Activated T-cell treated with anti-CD3 and anti-CD28 coated beads, Interleukin-2, amount 50 U/mL, for 24 hours (primary cell): ENCODE results near the gene CLEC2D.
"Not testable (repeated sequence)": the region's sequence is repeated elsewhere in the genome, so short reads cannot be mapped to it uniquely, and the experiment has no call there.

Experiments used
- DNase-seq: peaks from one replicate; pipeline ENCODE4 v3.0.0-alpha.2; 2020
- H3K27ac Mint-ChIP-seq: 2 replicates; pipeline ENCODE4 v1.8.0; 2020; ENCODE audit warnings: mild to moderate bottlenecking, mixed read lengths
- H3K27me3 Mint-ChIP-seq: 2 replicates; pipeline ENCODE4 v1.8.0; 2020; ENCODE audit warnings: mixed read lengths
- H3K36me3 Mint-ChIP-seq: 2 replicates; pipeline ENCODE4 v1.8.0; 2020; ENCODE audit warnings: low read depth, mixed read lengths
- H3K4me1 Mint-ChIP-seq: 2 replicates; pipeline ENCODE4 v1.8.0; 2020; ENCODE audit warnings: low read depth, mixed read lengths
- H3K4me3 Mint-ChIP-seq: 2 replicates; pipeline ENCODE4 v1.8.0; 2020; ENCODE audit warnings: mild to moderate bottlenecking, moderate library complexity, mixed read lengths
- H3K9me3 Mint-ChIP-seq: 2 replicates; pipeline ENCODE4 v1.8.0; 2020; ENCODE audit warnings: mixed read lengths

Gene CLEC2D

DNA sequence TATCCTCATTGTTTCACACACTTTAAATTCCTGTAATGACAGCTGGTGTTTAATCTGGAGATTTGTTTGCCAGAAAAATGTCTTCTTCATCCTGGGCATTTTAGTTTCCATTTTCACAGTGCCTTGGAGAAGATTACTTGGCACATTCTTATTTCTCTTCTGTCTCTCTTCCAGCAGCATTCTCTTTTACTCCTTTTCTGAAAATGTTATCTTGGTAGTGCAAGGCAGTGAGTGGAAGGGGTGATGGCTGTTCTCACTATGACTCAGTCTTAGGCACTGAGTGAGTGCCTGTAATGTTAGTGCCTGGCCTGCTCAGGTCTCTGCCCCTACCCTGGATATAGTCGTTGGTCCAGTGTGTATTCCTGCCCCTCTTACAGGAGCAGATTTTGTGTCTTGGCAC, 50.3 kb downstream of the CLEC2D start:
- Mint-ChIP-seq H3K27ac (peak overlapping the region; percentile 0), H3K4me1 (peaks cover 48% of the 10 kb centered on the region), H3K9me3 (no peaks in the 10 kb centered on the region), H3K27me3 (no peaks in the 10 kb centered on the region), H3K36me3 (peaks cover 30% of the 10 kb centered on the region), H3K4me3 (no peak overlapping the region)
- no peak for DNase-seq

GRCh38 chr12:9721394-9722092, 52.0 kb downstream of the CLEC2D start:
- peaks cover 39% of the 10 kb centered on the region for H3K4me1 Mint-ChIP-seq
- H3K4me3 Mint-ChIP-seq: no peak overlapping the region
- no peaks in the 10 kb centered on the region for H3K9me3 Mint-ChIP-seq
- no peaks in the 10 kb centered on the region for H3K27me3 Mint-ChIP-seq
- peaks cover 25% of the 10 kb centered on the region for H3K36me3 Mint-ChIP-seq
- H3K27ac Mint-ChIP-seq: no peak overlapping the region
- DNase-seq: no peak

GRCh38 chr12:9724023-9724422, 54.5 kb downstream of the CLEC2D start:
- DNase-seq: no peak
- Mint-ChIP-seq H3K4me3 (no peak overlapping the region), H3K9me3 (no peaks in the 10 kb centered on the region), H3K27me3 (no peaks in the 10 kb centered on the region), H3K27ac (no peak overlapping the region), H3K4me1 (peaks cover 38% of the 10 kb centered on the region), H3K36me3 (peaks cover 22% of the 10 kb centered on the region)

GRCh38 chr12:9725213-9725870, 55.8 kb downstream of the CLEC2D start:
- Mint-ChIP-seq H3K27ac (no peak overlapping the region), H3K36me3 (peaks cover 16% of the 10 kb centered on the region), H3K27me3 (no peaks in the 10 kb centered on the region)

DNA sequence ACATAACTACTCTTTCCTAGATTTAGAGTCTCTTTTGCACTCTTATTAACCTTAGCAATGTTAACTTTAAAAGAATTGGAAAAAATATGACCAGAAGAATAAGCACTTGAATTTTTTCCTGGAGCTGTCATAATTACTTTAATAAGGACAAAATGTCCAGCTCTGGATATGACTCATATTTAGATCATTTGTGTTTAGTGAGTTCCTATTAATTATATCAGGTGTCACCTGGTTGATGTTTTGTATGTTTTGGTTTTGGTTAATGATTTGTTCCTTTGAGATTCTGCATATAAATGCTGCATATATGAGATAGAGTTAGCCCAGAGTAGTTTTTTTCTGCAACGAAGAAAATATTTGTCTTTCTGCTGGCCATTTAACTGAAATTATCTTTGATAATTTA, 58.3 kb downstream of the CLEC2D start:
- DNase-seq: no peak
- H3K4me1 Mint-ChIP-seq: peaks cover 46% of the 10 kb centered on the region
- no peaks in the 10 kb centered on the region for H3K27me3 Mint-ChIP-seq
- H3K9me3 Mint-ChIP-seq: no peaks in the 10 kb centered on the region
- no peak overlapping the region for H3K27ac Mint-ChIP-seq
- H3K36me3 Mint-ChIP-seq: peaks cover 5% of the 10 kb centered on the region
- H3K4me3 Mint-ChIP-seq: no peak overlapping the region

More at GRCh38 chr12:9725213-9725870, 55.8 kb downstream of the CLEC2D start:
- Mint-ChIP-seq H3K4me3 (no peak overlapping the region), H3K9me3 (no peaks in the 10 kb centered on the region), H3K4me1 (peaks cover 40% of the 10 kb centered on the region)
- DNase-seq: no peak

DNA sequence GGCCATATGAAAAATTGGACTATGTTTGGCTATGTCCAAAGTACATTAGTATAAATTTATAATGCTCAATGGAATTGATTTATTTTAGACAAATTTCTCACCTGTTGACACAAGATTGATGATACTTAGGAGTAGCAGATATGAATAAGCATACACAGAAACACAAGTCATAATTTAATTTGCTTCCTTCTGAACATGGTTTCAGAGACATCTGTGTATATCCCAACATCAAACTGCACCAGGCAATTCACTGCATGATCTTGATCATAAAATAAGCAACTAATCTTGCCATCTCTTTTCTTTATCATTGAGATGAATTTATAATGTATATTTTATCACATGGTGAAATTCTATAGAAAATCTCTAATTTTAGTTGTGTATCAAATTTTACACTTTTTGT, 59.6 kb downstream of the CLEC2D start:
- Mint-ChIP-seq H3K4me3 (no peak overlapping the region), H3K36me3 (peaks cover 3% of the 10 kb centered on the region), H3K27me3 (no peaks in the 10 kb centered on the region), H3K4me1 (peaks cover 51% of the 10 kb centered on the region), H3K9me3 (no peaks in the 10 kb centered on the region), H3K27ac (no peak overlapping the region)
- no peak for DNase-seq

GRCh38 chr12:9730011-9730410, 60.5 kb downstream of the CLEC2D start:
- no peaks in the 10 kb centered on the region for H3K27me3 Mint-ChIP-seq
- no peak for DNase-seq
- peaks cover 50% of the 10 kb centered on the region for H3K4me1 Mint-ChIP-seq
- H3K4me3 Mint-ChIP-seq: peak overlapping the region; percentile 77
- H3K27ac Mint-ChIP-seq: no peak overlapping the region
- H3K9me3 Mint-ChIP-seq: no peaks in the 10 kb centered on the region
- peaks cover 3% of the 10 kb centered on the region for H3K36me3 Mint-ChIP-seq

GRCh38 chr12:9730591-9730990, 61.1 kb downstream of the CLEC2D start:
- Mint-ChIP-seq H3K4me3 (peak overlapping the region; percentile 77), H3K27ac (peak overlapping the region; percentile 82), H3K4me1 (peaks cover 53% of the 10 kb centered on the region), H3K9me3 (no peaks in the 10 kb centered on the region), H3K36me3 (peaks cover 3% of the 10 kb centered on the region), H3K27me3 (no peaks in the 10 kb centered on the region)
- no peak for DNase-seq

- no peaks in the 10 kb centered on the region for H3K9me3 Mint-ChIP-seq
- H3K36me3 Mint-ChIP-seq: peaks cover 3% of the 10 kb centered on the region
- H3K27me3 Mint-ChIP-seq: no peaks in the 10 kb centered on the region
- peaks cover 57% of the 10 kb centered on the region for H3K4me1 Mint-ChIP-seq
- H3K4me3 Mint-ChIP-seq: peak overlapping the region; percentile 77
- no peak for DNase-seq
- H3K27ac Mint-ChIP-seq: peak overlapping the region; percentile 82
These were observed 61.9 kb downstream of the CLEC2D start for GRCh38 chr12:9731393-9731792.

DNA sequence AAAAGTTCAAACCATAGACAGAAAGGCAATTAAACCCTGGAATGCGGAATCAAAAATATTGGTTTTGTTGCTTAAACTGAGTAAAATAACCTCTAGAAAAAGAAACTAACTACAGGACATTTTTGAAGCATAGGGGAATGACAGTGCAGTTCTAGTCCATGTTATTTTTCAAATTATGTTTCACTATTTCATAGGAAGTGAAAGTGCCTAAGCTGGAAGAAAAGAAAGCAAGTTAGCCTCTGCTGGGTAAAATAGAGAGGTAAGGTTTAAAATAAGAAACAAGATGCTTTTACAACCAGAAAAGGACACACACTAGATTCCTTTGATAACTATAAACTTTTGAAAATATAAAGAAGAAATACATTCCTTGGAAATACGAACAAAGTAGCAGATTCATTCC, 62.3 kb downstream of the CLEC2D start:
- H3K27me3 Mint-ChIP-seq: no peaks in the 10 kb centered on the region
- no peaks in the 10 kb centered on the region for H3K9me3 Mint-ChIP-seq
- peak overlapping the region; percentile 77 for H3K4me3 Mint-ChIP-seq
- H3K4me1 Mint-ChIP-seq: peaks cover 61% of the 10 kb centered on the region
- DNase-seq: no peak
- H3K27ac Mint-ChIP-seq: peak overlapping the region; percentile 82
- H3K36me3 Mint-ChIP-seq: peaks cover 3% of the 10 kb centered on the region

GRCh38 chr12:9732921-9733461, 63.5 kb downstream of the CLEC2D start, which contains the start of gene CLECL1:
TSS of gene CLECL1 (minus strand) at chr12:9733097.
- H3K4me3 Mint-ChIP-seq: peak within 1 kb of the TSS; percentile 77
- peaks cover 3% of the 10 kb centered on the region for H3K36me3 Mint-ChIP-seq
- H3K4me1 Mint-ChIP-seq: peaks cover 71% of the 10 kb centered on the region
- H3K27ac Mint-ChIP-seq: peak within 1 kb of the TSS; percentile 91
- no peaks in the 10 kb centered on the region for H3K9me3 Mint-ChIP-seq
- DNase-seq: no peak
- H3K27me3 Mint-ChIP-seq: no peaks in the 10 kb centered on the region

DNA sequence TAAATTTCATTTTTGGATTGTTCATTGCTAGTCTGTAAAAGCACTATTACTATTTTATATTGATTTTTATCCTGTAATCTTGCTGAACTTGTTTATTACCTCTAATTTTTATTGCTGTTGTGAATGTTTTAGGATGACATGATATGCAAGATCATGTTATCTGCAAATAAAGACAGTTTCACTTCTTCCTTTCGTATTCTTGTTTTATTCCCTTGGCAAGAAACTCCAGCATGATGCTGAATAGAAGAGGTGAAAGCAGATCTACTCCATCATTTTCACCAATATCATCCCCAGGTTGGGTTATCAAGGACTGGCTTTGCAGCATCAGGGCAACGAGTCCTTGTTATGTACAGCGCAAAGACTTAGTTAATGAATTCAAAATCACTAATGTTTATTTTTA, 66.1 kb downstream of the CLEC2D start:
- peaks cover 77% of the 10 kb centered on the region for H3K4me1 Mint-ChIP-seq

GRCh38 chr12:9736936-9737705, 67.6 kb downstream of the CLEC2D start:
- peak overlapping the region; percentile 49 for H3K4me3 Mint-ChIP-seq
- peaks cover 73% of the 10 kb centered on the region for H3K4me1 Mint-ChIP-seq
- H3K27ac Mint-ChIP-seq: peak overlapping the region; percentile 86
- no peaks in the 10 kb centered on the region for H3K27me3 Mint-ChIP-seq
- peaks cover 4% of the 10 kb centered on the region for H3K9me3 Mint-ChIP-seq
- peaks cover 14% of the 10 kb centered on the region for H3K36me3 Mint-ChIP-seq
- DNase-seq: no peak

More for the DNA sequence above, 66.1 kb downstream of the CLEC2D start:
- Mint-ChIP-seq H3K27me3 (no peaks in the 10 kb centered on the region), H3K36me3 (peaks cover 14% of the 10 kb centered on the region), H3K27ac (no peak overlapping the region), H3K4me3 (no peak overlapping the region), H3K9me3 (peaks cover 3% of the 10 kb centered on the region)
- no peak for DNase-seq

DNA sequence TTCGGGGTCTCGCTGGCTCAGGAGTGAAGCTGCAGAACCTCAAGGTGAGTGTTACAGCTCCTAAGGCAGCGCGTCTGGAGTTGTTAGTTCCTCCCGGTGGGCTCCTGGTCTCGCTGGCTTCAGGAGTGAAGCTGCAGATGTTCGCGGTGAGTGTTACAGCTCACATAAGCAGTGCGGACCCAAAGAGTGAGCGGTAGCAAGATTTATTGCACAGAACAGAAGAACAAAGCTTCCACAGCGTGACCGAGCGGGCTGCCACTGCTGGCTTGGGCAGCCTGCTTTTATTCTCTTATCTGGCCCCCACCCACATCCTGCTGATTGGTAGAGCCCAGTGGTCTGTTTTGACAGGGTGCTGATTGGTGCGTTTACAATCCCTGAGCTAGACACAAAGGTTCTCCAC, 69.4 kb downstream of the CLEC2D start:
- H3K9me3 Mint-ChIP-seq, H3K27me3 Mint-ChIP-seq, DNase-seq: not testable (repeated sequence)
- peak overlapping the region; percentile 51 for H3K4me3 Mint-ChIP-seq
- H3K27ac Mint-ChIP-seq: peak overlapping the region; percentile 79
- peaks cover 76% of the 10 kb centered on the region for H3K4me1 Mint-ChIP-seq
- H3K36me3 Mint-ChIP-seq: peaks cover 11% of the 10 kb centered on the region
